ENCODE measurements around the gene SLC35E1.
A peak's percentile ranks its signal among the peaks of the same experiment; 100 is the strongest.

The SLC35E1 gene

DNA sequence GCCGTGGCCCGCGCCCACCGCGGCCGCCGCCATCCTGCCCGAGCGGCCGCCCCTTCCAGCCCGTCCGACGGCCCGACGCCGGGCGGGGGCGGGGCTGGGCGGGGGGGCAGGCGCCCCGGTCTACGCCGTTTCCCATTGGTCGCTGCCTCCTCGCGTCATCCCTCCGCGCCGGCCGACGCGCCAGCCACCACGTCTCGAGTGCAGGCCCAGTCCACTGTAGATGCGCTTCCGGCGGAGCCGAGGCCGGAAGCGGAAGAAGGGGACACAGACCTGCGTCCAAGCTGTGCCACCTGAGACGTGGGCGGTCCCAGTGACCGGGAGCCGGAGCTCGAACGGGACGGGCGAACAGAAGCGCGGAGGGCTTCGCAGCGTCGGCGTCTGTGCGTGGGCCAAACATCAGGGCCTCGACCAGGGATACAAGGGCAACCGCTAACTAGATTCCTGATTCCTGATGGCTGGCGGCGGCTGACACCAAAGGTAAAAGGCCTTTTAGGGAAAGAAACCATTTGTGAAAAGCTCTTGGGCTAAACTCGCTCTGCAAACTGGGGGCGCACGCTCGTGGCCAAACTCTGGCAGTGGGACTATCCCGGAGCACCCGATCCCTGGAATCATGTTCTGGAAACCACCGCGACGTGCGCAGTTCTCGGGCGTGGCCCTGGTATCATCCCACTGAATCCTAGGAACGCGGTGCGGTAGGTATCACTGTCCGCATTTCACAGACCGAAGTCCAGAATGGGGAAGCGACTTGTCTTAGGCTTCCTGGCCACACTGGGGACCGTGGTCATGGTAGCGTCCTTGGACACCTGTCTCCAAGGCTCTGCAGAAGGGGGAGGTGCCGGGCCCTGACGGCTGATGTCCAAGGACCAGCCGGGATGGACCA is at the start of gene SLC35E1:
SLC35E1 (minus strand) TSS at position 84 of the 880 bp plus-strand sequence; CDS start at position 33, 51 bp downstream.
- DNase-seq = peak; percentile 99

DNA sequence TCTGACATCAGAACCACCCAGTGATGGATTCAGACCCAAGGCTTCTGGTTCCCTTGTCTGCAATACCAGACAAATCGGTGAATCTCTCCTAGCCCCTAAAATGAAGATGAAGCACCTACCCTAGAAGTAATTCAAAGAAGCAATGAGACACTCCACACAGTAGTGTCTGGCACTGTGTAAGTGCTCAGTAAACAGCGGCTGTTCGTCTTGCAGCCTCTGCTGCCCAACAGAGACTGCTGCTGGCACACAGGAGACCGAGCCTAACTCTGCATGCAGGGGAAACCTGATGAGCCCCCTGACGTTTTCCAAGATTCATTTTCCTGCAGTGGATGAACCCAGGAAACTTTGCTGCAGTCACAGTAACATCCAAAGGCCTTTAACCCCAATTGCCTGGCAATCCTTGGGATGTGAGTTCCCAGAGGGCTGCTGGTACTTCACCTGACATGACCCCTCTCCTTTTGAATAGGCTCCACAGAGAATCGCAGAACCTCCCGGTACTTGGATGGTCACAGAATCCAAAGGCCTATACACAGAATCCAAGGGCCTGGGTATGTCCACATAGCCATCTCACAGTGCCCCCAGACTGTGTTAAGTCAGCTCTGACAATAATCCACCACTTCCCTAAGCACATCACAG is 49.1 kb upstream of the SLC35E1 start:
- no peak for DNase-seq

GRCh38 chr19:16620584-16620983 is 48.4 kb upstream of the SLC35E1 start:
- no peak for DNase-seq

GRCh38 chr19:16620018-16620417 is 47.8 kb upstream of the SLC35E1 start:
- DNase-seq = no peak

- DNase-seq = no peak
Measured at GRCh38 chr19:16619457-16619856, 47.2 kb upstream of the SLC35E1 start.

GRCh38 chr19:16618248-16618647 is 46.0 kb upstream of the SLC35E1 start:
- no peak for DNase-seq

DNA sequence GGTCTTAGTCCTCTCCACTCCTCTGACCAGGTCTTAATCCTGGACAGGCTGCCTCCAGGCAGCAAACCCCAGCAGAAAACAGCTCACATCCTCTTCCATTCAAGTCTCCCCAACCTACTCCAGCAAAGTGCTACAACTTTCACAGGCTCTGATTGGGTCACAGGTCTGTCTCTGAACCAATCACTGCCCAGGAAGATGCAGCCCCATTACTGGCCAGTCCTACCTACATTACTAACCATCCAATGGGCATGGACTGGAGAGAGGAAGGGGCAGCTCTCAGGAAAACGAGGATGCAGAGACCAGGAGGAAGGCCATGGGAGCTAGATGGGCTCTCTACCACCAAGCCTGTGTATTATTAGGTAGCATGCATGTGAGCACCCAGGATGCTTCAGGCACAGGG is 43.6 kb upstream of the SLC35E1 start:
- DNase-seq = no peak

DNA sequence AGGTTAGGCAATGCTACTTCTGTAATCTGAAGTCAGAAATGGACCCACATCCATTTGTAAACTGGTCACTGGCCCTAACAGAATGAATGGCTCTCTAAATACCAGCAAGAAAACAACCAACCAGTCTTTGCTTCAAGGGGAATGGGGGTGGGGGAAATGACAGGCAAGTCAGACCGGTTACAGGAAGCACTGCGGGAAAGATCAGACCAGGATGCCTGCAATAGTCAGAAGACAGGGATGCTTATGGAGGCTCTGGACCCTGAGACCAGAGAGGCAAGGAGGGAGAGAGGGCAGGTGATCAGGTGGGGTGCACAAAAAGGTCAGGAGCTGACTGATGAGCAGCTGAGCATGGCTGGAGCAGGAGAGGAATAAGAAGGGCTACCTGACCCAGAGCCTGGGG is 42.7 kb upstream of the SLC35E1 start:
- DNase-seq = no peak

DNA sequence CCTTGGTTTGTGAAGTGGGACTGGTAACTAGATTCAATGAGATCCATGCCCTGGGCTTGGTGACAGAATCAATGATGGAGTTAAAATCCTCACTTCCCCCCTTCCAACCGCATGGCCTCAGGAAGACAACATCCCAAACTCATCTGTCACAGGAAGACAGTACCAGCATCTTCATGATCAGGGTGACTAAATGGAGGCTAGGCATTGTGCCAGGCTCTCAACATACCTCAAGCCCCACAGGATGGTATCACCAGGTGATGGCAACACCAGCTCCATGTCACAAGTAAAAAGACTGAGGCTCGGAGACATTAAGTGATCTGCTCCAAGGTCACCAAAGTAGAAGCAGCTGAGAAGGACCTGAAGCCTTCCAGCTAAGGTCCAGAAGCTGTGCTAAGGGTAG is 41.6 kb upstream of the SLC35E1 start:
- no peak for DNase-seq

- DNase-seq = no peak
Measured at GRCh38 chr19:16612636-16613035, 40.4 kb upstream of the SLC35E1 start.

GRCh38 chr19:16611121-16611520 is 38.9 kb upstream of the SLC35E1 start:
- no peak for DNase-seq

GRCh38 chr19:16609511-16610200 is 37.4 kb upstream of the SLC35E1 start:
- no peak for DNase-seq

GRCh38 chr19:16608290-16608739 is 36.1 kb upstream of the SLC35E1 start:
- DNase-seq = no peak

DNA sequence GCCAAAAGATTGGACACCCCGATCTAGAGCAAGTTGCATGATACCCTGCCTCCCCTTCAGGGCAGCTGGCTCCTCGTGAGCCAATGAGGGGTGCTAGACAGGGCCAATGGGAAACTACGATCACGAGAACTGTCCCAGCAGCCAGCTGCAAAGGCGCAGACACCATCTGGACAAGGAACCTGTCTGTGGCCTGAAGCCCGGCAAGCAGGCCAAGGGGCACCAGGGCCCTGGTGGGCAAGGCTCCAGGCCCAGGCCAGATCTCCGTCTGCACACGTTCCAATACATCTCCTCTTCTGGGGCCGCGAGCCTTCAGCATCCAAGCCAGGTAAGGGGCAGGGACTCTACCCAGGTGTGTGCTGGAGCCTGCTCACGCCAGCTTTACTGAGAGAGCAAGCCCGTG is 35.6 kb upstream of the SLC35E1 start:
- no peak for DNase-seq

DNA sequence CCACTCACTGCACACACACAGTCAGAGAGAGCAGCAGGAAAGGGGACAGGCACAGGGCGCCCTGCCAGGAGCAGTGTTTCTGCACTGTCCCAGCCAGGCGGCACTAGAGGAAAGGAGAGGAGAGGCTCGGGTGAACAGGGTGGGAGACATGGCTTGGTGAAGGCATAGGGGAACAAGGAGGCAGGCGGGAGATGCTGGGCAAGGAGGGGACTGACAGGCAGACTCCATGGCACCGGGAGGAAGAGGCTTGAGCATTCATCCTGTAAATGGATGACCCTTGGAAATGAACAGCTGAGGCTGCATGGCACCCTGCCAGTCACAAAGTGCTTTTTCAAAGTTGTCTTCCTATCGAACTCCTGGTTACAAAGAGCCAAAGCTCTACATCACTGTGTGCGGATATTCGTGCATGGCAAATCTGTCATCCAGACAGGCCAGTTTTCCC is 33.4 kb upstream of the SLC35E1 start:
- no peak for DNase-seq

DNA sequence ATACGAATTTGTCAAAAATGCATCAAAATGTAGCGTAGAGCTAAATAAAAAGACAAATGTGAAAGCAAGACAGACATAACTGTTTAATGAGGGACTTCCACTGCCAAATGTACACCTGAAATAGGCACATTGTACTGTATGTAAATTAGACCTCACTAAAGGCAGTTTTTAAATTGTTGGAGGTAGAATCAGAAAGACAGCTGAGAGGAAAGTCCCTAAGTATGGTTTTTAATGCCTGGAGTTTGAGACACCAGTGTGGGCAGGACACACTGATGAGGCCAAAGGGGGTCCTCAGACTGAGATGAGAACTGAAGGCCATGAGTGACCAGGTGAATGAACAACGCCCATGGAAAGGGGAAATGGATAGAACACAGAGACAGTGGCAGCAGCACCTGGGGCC is 32.9 kb upstream of the SLC35E1 start:
- DNase-seq = no peak

DNA sequence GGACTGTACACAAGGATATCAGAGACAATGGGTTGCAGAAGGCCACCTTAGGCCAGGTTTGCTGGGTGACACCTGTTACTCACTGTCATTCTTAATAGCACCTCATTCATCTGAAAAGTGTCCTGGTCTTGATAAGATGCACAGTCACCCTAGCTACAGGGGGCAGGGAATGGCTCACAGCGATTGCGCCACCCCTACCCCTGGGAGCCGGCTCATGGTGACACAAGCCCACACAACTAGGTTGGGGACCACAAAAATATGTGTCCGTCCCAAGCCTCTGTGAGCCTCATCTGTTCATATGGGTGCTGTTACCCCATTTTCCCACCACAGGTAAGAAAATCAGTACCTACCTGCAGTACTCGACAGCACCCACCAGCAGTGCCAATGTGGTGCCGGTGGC is 32.4 kb upstream of the SLC35E1 start:
- no peak for DNase-seq

DNA sequence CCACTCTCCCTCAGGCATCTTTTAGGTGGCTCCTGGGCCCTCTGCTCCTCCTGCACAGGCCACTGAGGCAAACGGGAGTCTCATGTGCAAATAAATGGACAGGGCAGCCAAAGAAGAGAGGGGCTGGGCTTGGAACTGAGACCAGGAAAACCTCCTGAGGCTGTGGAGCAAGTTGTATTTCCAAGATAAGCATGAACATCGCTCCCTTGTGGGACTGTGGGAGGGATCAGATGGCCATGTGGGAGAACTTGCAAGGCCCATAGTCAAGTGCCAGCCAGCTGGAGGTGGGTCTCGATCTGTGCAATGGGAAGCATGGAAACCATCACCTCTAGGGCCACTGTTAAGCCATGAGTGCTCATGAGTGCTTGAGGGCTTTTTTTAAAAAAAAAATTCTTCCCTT is 30.9 kb upstream of the SLC35E1 start:
- no peak for DNase-seq

GRCh38 chr19:16601378-16602052 is 29.3 kb upstream of the SLC35E1 start:
- no peak for DNase-seq

DNA sequence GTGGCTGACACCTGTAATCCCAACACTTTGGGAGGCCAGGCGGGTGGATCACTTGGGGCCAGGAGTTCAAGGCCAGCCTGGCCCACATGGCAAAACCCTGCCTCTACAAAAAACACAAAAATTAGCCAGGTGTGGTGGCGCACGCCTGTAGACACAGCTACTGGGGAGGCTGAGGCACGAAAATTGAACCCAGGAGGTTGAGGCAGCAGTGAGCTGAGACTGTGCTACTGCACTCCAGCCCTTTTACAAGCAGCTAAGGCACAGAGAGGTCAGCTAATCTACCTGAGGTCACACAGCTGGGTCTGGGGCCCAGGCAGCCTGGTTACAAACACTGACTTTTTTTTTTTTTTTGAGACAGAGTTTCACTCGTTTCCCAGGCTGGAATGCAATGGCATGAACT is 28.6 kb upstream of the SLC35E1 start:
- DNase-seq = no peak

DNA sequence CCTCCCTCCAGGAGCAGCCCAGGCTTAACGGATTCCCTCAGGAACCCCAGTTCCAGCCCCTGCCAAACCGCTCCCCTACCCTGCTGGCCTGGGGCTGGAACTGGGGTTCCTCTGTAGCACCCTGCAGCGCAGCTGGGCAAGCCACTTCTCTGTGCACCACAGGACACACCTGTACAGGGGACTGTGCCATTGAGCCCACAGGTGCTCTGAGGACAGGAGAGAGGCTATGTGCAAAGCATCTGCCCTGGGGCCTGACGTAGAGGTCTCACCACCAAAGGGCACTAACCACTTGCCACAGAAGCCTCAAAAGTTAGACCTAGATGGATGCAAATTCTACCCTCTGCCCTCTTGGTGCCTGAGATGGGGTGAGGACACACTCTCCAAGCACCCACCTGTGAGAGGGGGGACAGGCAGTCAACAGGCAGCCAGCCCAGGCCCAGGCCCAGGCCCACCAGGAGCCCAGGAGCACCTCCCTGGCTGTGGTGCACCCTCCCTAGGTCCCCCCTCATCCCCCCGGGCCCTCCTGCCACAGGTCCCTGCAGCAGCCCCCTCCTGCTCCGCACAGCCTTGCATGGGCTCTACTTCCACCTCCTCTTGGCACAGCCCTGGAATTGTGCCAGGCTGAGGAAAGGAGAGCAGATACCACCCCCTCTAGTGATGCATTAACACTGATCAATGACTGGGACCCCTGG is 27.6 kb upstream of the SLC35E1 start:
- DNase-seq = peak; percentile 46

- DNase-seq = no peak
Measured at GRCh38 chr19:16598848-16599247, 26.6 kb upstream of the SLC35E1 start.

Measured in RPMI8226 (cell line).